H9 (cell line): ENCODE measurements around the gene DPYSL3. TPM values are rescaled to one million over a fixed set of nuclear protein-coding genes. Genes with fewer than 3 reads are reported as not detected.
A peak's percentile ranks its signal among the peaks of the same experiment; 100 is the strongest.

Experiments used
- DNase-seq: peaks from one replicate; pipeline ENCODE4 v3.0.0-alpha.2; 2017
- H2AFZ ChIP-seq: one replicate; pipeline ENCODE4 v1.6.1; 2013; ENCODE audit warnings: mild to moderate bottlenecking, low read length, control low read depth, moderate library complexity
- H2AK5ac ChIP-seq: 2 replicates; pipeline ENCODE4 v1.6.1; 2013; ENCODE audit warnings: low read length, control low read depth, mixed read lengths; ENCODE audit not compliant: insufficient read length
- H2BK120ac ChIP-seq: one replicate; pipeline ENCODE4 v1.6.1; 2013; ENCODE audit warnings: low read depth, mild to moderate bottlenecking, low read length, control low read depth, inconsistent platforms; ENCODE audit not compliant: poor library complexity, severe bottlenecking
- H2BK12ac ChIP-seq: 2 replicates; pipeline ENCODE4 v1.6.1; 2013; ENCODE audit warnings: low read length, control low read depth, mixed read lengths, low read depth; ENCODE audit not compliant: insufficient read length
- H2BK15ac ChIP-seq: 2 replicates; pipeline ENCODE4 v1.6.1; 2013; ENCODE audit warnings: low read depth, low read length, control low read depth
- H2BK20ac ChIP-seq: one replicate; pipeline ENCODE4 v1.6.1; 2013; ENCODE audit warnings: low read depth, mild to moderate bottlenecking, low read length, control low read depth, inconsistent platforms; ENCODE audit not compliant: poor library complexity, severe bottlenecking
- H2BK5ac ChIP-seq: 2 replicates; pipeline ENCODE4 v1.6.1; 2013; ENCODE audit warnings: low read length, control low read depth, mixed read lengths; ENCODE audit not compliant: insufficient read length
- H3K14ac ChIP-seq: 2 replicates; pipeline ENCODE4 v1.6.1; 2013; ENCODE audit warnings: low read length, control low read depth; ENCODE audit not compliant: insufficient read depth
- H3K18ac ChIP-seq: 2 replicates; pipeline ENCODE4 v1.6.1; 2013; ENCODE audit warnings: low read depth, mild to moderate bottlenecking, mixed read lengths, low read length, control low read depth; ENCODE audit not compliant: insufficient read length
- H3K23ac ChIP-seq: 2 replicates; pipeline ENCODE4 v1.6.1; 2013; ENCODE audit warnings: low read length, control low read depth, mixed read lengths, low read depth; ENCODE audit not compliant: insufficient read length
- H3K23me2 ChIP-seq: 2 replicates; pipeline ENCODE4 v1.6.1; 2013; ENCODE audit warnings: low read depth, mild to moderate bottlenecking, mixed read lengths, low read length, control low read depth; ENCODE audit not compliant: insufficient read length, poor library complexity, severe bottlenecking
- H3K27ac ChIP-seq: 2 replicates; pipeline ENCODE4 v1.5.1; 2013; ENCODE audit warnings: low read length, control low read depth, mixed read lengths, low read depth; ENCODE audit not compliant: insufficient read length
- H3K27me3 ChIP-seq: 2 replicates; pipeline ENCODE4 v1.6.1; 2013; ENCODE audit warnings: low read length, control low read depth, inconsistent platforms; ENCODE audit not compliant: insufficient read depth
- H3K4ac ChIP-seq: 2 replicates; pipeline ENCODE4 v1.6.1; 2013; ENCODE audit warnings: low read depth, mild to moderate bottlenecking, control low read depth, inconsistent platforms, low read length, moderate library complexity
- H3K4me1 ChIP-seq: 2 replicates; pipeline ENCODE4 v1.6.1; 2013; ENCODE audit warnings: low read length, control low read depth, inconsistent platforms; ENCODE audit not compliant: insufficient read depth
- H3K4me2 ChIP-seq: 2 replicates; pipeline ENCODE4 v1.6.1; 2013; ENCODE audit warnings: low read length, control low read depth, mixed read lengths; ENCODE audit not compliant: insufficient read length, insufficient read depth
- H3K56ac ChIP-seq: 2 replicates; pipeline ENCODE4 v1.6.1; 2013; ENCODE audit warnings: low read depth, mild to moderate bottlenecking, mixed read lengths, low read length, control low read depth; ENCODE audit not compliant: insufficient read length
- H3K79me1 ChIP-seq: 2 replicates; pipeline ENCODE4 v1.6.1; 2013; ENCODE audit warnings: low read depth, mild to moderate bottlenecking, moderate library complexity, low read length, control low read depth, inconsistent platforms; ENCODE audit not compliant: insufficient read depth, poor library complexity, severe bottlenecking
- H3K79me2 ChIP-seq: 2 replicates; pipeline ENCODE4 v1.6.1; 2013; ENCODE audit warnings: low read length, control low read depth, inconsistent platforms; ENCODE audit not compliant: insufficient read depth
- H3K9ac ChIP-seq: 2 replicates; pipeline ENCODE4 v1.6.1; 2013; ENCODE audit warnings: low read length, control low read depth, mixed read lengths; ENCODE audit not compliant: insufficient read length; ENCODE audit errors: extremely low read depth
- H3K9me3 ChIP-seq: one replicate; pipeline ENCODE4 v1.6.1; 2013; ENCODE audit warnings: low read depth, low read length, inconsistent platforms; ENCODE audit not compliant: control insufficient read depth
- H3T11ph ChIP-seq: one replicate; pipeline ENCODE4 v1.6.1; 2013; ENCODE audit warnings: mild to moderate bottlenecking, low read length, control low read depth, inconsistent platforms
- H4K20me1 ChIP-seq: one replicate; pipeline ENCODE4 v1.6.1; 2013; ENCODE audit not compliant: control insufficient read depth, insufficient read length, insufficient read depth
- H4K5ac ChIP-seq: 2 replicates; pipeline ENCODE4 v1.6.1; 2013; ENCODE audit warnings: low read depth, mild to moderate bottlenecking, mixed read lengths, low read length, control low read depth; ENCODE audit not compliant: insufficient read length
- H4K8ac ChIP-seq: replicated peaks from 2 replicates; pipeline ENCODE4 v1.6.1; 2013; ENCODE audit warnings: low read length, control low read depth, mixed read lengths, low read depth; ENCODE audit not compliant: insufficient read length
- H4K91ac ChIP-seq: 2 replicates; pipeline ENCODE4 v1.6.1; 2013; ENCODE audit warnings: low read depth, mild to moderate bottlenecking, moderate library complexity, mixed read lengths, low read length, control low read depth; ENCODE audit not compliant: insufficient read length
- H3K27ac Mint-ChIP-seq, 3 experiments: 2 replicates in 2 of 3; 3 replicates in 1 of 3; pipeline ENCODE4 v1.8.0; 2020 to 2021; ENCODE audit warnings: mixed read lengths in 3 of 3, mild to moderate bottlenecking in 1 of 3, moderate library complexity in 1 of 3
- H3K27me3 Mint-ChIP-seq: 2 replicates; pipeline ENCODE4 v1.8.0; 2021; ENCODE audit warnings: low read depth, mild to moderate bottlenecking, moderate library complexity, mixed read lengths
- H3K36me3 Mint-ChIP-seq, 3 experiments: 2 replicates in 2 of 3; 3 replicates in 1 of 3; pipeline ENCODE4 v1.8.0; 2020 to 2021; ENCODE audit warnings: low read depth in 3 of 3, mixed read lengths in 3 of 3; ENCODE audit not compliant: insufficient read depth in 1 of 3
- H3K4me1 Mint-ChIP-seq, 2 experiments: 2 replicates each; pipeline ENCODE4 v1.8.0; 2020; ENCODE audit warnings: mixed read lengths in 2 of 2
- H3K4me3 Mint-ChIP-seq, 2 experiments: 2 replicates in 1 of 2; 3 replicates in 1 of 2; pipeline ENCODE4 v1.8.0; 2020 to 2021; ENCODE audit warnings: mild to moderate bottlenecking in 2 of 2, mixed read lengths in 2 of 2, moderate library complexity in 1 of 2
- H3K9me3 Mint-ChIP-seq, 2 experiments: 2 replicates in 1 of 2; 3 replicates in 1 of 2; pipeline ENCODE4 v1.8.0; 2020; ENCODE audit warnings: mild to moderate bottlenecking in 2 of 2, mixed read lengths in 2 of 2, moderate library complexity in 1 of 2
- WGBS: extraction: QIAGEN DNeasy Blood & Tissue Kit; methylation state at CpG from one replicate; pipeline ENCODE4 v1.1.7; 2013; ENCODE audit warnings: missing lambda C conversion rate, low lambda C conversion rate, mixed read lengths; ENCODE audit not compliant: insufficient read length; ENCODE audit errors: extremely low coverage; 5-methylcytosine and 5-hydroxymethylcytosine counted together
- total RNA-seq: library from RNA; stranded (reverse); gene quantifications from 2 replicates; pipeline ENCODE4 v1.2.1, GENCODE V29; 2021
- TF ChIP-seq, protein P1 (sequence below): fragments of 200-600 bp; sonication (generic); conservative IDR thresholded peaks from 3 replicates; pipeline ENCODE4 v1.8.0; 2021; ENCODE audit warnings: antibody characterized with exemption, mild to moderate bottlenecking

The DPYSL3 gene
- total RNA-seq, 1 experiment from 2014 or later: 515 TPM

- Mint-ChIP-seq H3K4me3 (no peak overlapping the region), H3K4me1 (peaks cover 72 to 82% of the 10 kb centered on the region in 2 experiments), H3K36me3 (peaks cover 9 to 62% (median 43%) of the 10 kb centered on the region in 3 experiments; a peak in 6 of 7 replicates), H3K9me3 (no peaks in the 10 kb centered on the region), H3K27me3 (no peaks in the 10 kb centered on the region), H3K27ac (0 out of 7 replicates have a peak overlapping the region, but pooled peaks of 1 of the 3 experiments have one; percentile 60)
- Histone ChIP-seq H3K79me1 (peaks cover 11% of the 10 kb centered on the region), H2BK12ac (no peak overlapping the region), H3K4me2 (no peak overlapping the region), H2AK5ac (no peak overlapping the region), H3K9ac (no peak overlapping the region), H3K4me1 (peaks cover 16% of the 10 kb centered on the region), H3K79me2 (peaks cover 57% of the 10 kb centered on the region), H4K91ac (no peak overlapping the region), H4K5ac (no peak overlapping the region), H3K9me3 (no peaks in the 10 kb centered on the region), H3T11ph (no peak overlapping the region), H3K27ac (no peak overlapping the region), H3K23me2 (no peaks in the 10 kb centered on the region), H3K4ac (no peak overlapping the region), H3K23ac (no peak overlapping the region), H3K18ac (no peak overlapping the region), H2AFZ (no peak overlapping the region), H2BK5ac (no peak overlapping the region), H3K14ac (no peak overlapping the region), H4K8ac (no peak overlapping the region), H3K27me3 (no peaks in the 10 kb centered on the region), H4K20me1 (no peaks in the 10 kb centered on the region), H3K56ac (no peak overlapping the region), H2BK15ac (no peak overlapping the region), H2BK120ac (no peak overlapping the region), H2BK20ac (no peak overlapping the region)
- TF ChIP-seq, protein P1, sequence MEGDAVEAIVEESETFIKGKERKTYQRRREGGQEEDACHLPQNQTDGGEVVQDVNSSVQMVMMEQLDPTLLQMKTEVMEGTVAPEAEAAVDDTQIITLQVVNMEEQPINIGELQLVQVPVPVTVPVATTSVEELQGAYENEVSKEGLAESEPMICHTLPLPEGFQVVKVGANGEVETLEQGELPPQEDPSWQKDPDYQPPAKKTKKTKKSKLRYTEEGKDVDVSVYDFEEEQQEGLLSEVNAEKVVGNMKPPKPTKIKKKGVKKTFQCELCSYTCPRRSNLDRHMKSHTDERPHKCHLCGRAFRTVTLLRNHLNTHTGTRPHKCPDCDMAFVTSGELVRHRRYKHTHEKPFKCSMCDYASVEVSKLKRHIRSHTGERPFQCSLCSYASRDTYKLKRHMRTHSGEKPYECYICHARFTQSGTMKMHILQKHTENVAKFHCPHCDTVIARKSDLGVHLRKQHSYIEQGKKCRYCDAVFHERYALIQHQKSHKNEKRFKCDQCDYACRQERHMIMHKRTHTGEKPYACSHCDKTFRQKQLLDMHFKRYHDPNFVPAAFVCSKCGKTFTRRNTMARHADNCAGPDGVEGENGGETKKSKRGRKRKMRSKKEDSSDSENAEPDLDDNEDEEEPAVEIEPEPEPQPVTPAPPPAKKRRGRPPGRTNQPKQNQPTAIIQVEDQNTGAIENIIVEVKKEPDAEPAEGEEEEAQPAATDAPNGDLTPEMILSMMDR: no peak
- no peak for DNase-seq
- WGBS: no CpG with 5 or more reads among the region's 3 CpGs
These were observed 75.8 kb downstream of the DPYSL3 start for GRCh38 chr5:147434049-147434448.
